Measurements from ENCODE around the gene ATP6V0A4.
"Not testable (repeated sequence)": the region's sequence is repeated elsewhere in the genome, so short reads cannot be mapped to it uniquely, and the experiment has no call there.

Gene ATP6V0A4

DNA sequence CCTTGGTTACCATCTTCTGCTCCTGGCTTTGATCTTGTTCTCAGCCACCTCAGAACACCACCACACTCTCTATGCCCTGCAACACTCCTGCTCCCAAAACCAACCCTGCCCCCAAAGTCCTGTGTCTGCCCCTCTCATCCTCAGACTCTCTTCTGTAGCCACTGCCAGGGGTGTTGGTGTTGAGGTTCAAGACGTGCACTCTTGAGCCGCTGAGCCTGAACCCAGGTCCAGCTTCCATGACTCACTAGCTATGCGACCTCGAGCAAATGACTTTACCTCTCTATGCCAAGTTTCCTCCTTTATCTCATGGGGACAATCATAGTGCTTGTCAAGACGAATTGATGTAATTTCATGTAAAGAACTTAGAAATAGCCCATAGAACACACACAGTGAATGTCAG, 840 bp upstream of the ATP6V0A4 start:
- H3K9ac ChIP-seq (ENCODE audit: low read length): no peak overlapping the region
- TF ChIP-seq, protein P1, sequence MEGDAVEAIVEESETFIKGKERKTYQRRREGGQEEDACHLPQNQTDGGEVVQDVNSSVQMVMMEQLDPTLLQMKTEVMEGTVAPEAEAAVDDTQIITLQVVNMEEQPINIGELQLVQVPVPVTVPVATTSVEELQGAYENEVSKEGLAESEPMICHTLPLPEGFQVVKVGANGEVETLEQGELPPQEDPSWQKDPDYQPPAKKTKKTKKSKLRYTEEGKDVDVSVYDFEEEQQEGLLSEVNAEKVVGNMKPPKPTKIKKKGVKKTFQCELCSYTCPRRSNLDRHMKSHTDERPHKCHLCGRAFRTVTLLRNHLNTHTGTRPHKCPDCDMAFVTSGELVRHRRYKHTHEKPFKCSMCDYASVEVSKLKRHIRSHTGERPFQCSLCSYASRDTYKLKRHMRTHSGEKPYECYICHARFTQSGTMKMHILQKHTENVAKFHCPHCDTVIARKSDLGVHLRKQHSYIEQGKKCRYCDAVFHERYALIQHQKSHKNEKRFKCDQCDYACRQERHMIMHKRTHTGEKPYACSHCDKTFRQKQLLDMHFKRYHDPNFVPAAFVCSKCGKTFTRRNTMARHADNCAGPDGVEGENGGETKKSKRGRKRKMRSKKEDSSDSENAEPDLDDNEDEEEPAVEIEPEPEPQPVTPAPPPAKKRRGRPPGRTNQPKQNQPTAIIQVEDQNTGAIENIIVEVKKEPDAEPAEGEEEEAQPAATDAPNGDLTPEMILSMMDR (IDR thresholded peaks at IDR 0.05; ENCODE audit: low read length): no peak
- no peak for TF ChIP-seq EZH2 (IDR thresholded peaks at IDR 0.05; ENCODE audit: borderline replicate concordance, low read length)
- no peaks in the 10 kb centered on the region for H3K4me1 ChIP-seq (ENCODE audit: insufficient read depth, low read length, severe bottlenecking)
- no peaks in the 10 kb centered on the region for H3K9me3 ChIP-seq (ENCODE audit: low read length)
- H3K36me3 ChIP-seq (ENCODE audit: insufficient read depth, low read length): no peaks in the 10 kb centered on the region
- H4K20me1 ChIP-seq (ENCODE audit: insufficient read depth, low read length): no peaks in the 10 kb centered on the region
- H3K27ac ChIP-seq (ENCODE audit: low read depth, low read length, poor library complexity, severe bottlenecking): no peak overlapping the region
- no peak overlapping the region for H2AFZ ChIP-seq (ENCODE audit: low read length)
- no peaks in the 10 kb centered on the region for H3K79me2 ChIP-seq (ENCODE audit: insufficient read depth, low read length)
- no peak overlapping the region for H3K4me2 ChIP-seq (ENCODE audit: low read length)
- no peaks in the 10 kb centered on the region for H3F3A ChIP-seq (ENCODE audit: insufficient read depth, low read length)
- H3K9me2 ChIP-seq (ENCODE audit: low read depth, low read length): no peaks in the 10 kb centered on the region
- H3K27me3 ChIP-seq (ENCODE audit: insufficient read depth, low read length): 0 out of 2 replicates have a peak, but pooled peaks cover 3% of the 10 kb centered on the region
- no peak overlapping the region for H3K4me3 ChIP-seq (ENCODE audit: low read depth, low read length, poor library complexity, severe bottlenecking)

DNA sequence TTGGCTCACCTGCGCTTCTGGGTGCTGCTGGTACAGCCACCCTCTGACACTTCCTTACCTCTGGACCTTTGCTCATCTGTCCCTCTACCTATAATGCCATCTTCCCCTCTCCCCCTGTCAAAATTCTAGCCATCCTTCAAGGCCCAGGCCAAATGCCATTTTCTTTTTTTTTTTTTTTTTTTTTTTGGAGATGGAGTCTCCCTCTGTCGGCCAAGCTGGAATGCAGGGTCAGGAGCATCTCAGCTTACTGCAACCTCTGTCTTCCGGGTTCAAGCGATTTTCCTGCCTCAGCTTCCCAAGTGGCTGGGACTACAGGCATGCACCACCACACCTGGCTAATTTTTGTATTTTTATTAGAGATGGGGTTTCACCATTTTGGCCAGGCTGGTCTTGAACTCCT, 950 bp downstream of the ATP6V0A4 start:
- H4K20me1 ChIP-seq (ENCODE audit: insufficient read depth, low read length); H3K36me3 ChIP-seq (ENCODE audit: insufficient read depth, low read length); H3K4me2 ChIP-seq (ENCODE audit: low read length); H3K27me3 ChIP-seq (ENCODE audit: insufficient read depth, low read length); H3K9ac ChIP-seq (ENCODE audit: low read length); H3F3A ChIP-seq (ENCODE audit: insufficient read depth, low read length); H3K9me3 ChIP-seq (ENCODE audit: low read length); H3K4me1 ChIP-seq (ENCODE audit: insufficient read depth, low read length, severe bottlenecking); H3K27ac ChIP-seq (ENCODE audit: low read depth, low read length, poor library complexity, severe bottlenecking); H3K79me2 ChIP-seq (ENCODE audit: insufficient read depth, low read length); H3K4me3 ChIP-seq (ENCODE audit: low read depth, low read length, poor library complexity, severe bottlenecking); H3K9me2 ChIP-seq (ENCODE audit: low read depth, low read length); H2AFZ ChIP-seq (ENCODE audit: low read length): not testable (repeated sequence)

DNA sequence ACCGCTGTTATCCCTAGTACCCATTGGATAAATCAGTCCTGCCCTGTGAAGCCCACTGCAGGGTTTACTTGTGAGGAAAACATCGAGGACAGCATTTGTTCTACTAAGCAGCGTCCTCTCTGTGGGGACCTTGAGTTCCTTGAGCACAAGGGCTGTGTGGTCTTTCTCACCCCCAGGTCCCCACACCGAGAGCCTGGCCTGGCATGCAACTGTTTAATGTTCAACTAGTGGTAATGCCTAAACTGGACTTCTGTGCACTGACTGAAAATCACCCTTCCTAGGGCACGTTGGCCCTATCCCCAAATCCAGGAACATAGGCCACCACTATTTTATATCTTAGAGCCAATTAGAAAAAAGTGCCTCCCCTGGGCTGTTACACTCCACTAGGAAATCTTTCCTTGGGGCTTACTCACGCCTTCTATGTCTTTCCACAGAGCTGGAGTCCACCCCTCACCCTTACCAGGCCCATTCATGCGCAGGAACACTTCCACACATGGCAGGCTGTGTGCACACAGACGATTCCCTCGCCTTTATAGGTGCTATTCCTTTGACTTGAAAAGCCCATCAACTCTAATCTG, 1.9 kb downstream of the ATP6V0A4 start:
- Histone ChIP-seq H3K9me2 (ENCODE audit: low read depth, low read length) (no peaks in the 10 kb centered on the region), H3K9ac (ENCODE audit: low read length) (no peak overlapping the region), H3K4me2 (ENCODE audit: low read length) (no peak overlapping the region), H3K27ac (ENCODE audit: low read depth, low read length, poor library complexity, severe bottlenecking) (no peak overlapping the region), H4K20me1 (ENCODE audit: insufficient read depth, low read length) (no peaks in the 10 kb centered on the region), H3K36me3 (ENCODE audit: insufficient read depth, low read length) (no peaks in the 10 kb centered on the region), H3K4me3 (ENCODE audit: low read depth, low read length, poor library complexity, severe bottlenecking) (no peak overlapping the region), H3K79me2 (ENCODE audit: insufficient read depth, low read length) (no peaks in the 10 kb centered on the region), H3K9me3 (ENCODE audit: low read length) (no peaks in the 10 kb centered on the region), H3K27me3 (ENCODE audit: insufficient read depth, low read length) (0 out of 2 replicates have a peak, but pooled peaks cover 3% of the 10 kb centered on the region), H3F3A (ENCODE audit: insufficient read depth, low read length) (no peaks in the 10 kb centered on the region), H2AFZ (ENCODE audit: low read length) (no peak overlapping the region), H3K4me1 (ENCODE audit: insufficient read depth, low read length, severe bottlenecking) (no peaks in the 10 kb centered on the region)
- TF ChIP-seq, protein P1 (IDR thresholded peaks at IDR 0.05; ENCODE audit: low read length): no peak
- no peak for TF ChIP-seq EZH2 (IDR thresholded peaks at IDR 0.05; ENCODE audit: borderline replicate concordance, low read length)
